HG03460 (cell line): ENCODE measurements around the gene RTP5.
"Not testable (repeated sequence)": the region's sequence is repeated elsewhere in the genome, so short reads cannot be mapped to it uniquely, and the experiment has no call there.

Experiments used
- ATAC-seq: cut with Tn5 transposase; IDR thresholded peaks from one replicate; pipeline ENCODE4 v1.9.1; 2021; ENCODE audit not compliant: unreplicated experiment

RTP5 gene

GRCh38 chr2:241870611-241871537, 1.3 kb downstream of the RTP5 start:
- no peak for ATAC-seq

- no peak for ATAC-seq
Observed at GRCh38 chr2:241871538-241872312, 2.2 kb downstream of the RTP5 start.

GRCh38 chr2:241872313-241872642, 2.7 kb downstream of the RTP5 start:
- no peak for ATAC-seq

GRCh38 chr2:241873081-241873802, 3.7 kb downstream of the RTP5 start:
- ATAC-seq: no peak

- ATAC-seq: no peak
Observed at GRCh38 chr2:241873803-241874110, 4.2 kb downstream of the RTP5 start.

GRCh38 chr2:241874277-241874925, 4.9 kb downstream of the RTP5 start:
- no peak for ATAC-seq

GRCh38 chr2:241875754-241876527, 6.4 kb downstream of the RTP5 start:
- not testable (repeated sequence) for ATAC-seq

GRCh38 chr2:241876528-241877196, 7.1 kb downstream of the RTP5 start:
- ATAC-seq: no peak

- ATAC-seq: no peak
Observed at GRCh38 chr2:241877197-241877685, 7.7 kb downstream of the RTP5 start.

- no peak for ATAC-seq
Observed at GRCh38 chr2:241877989-241878970, 8.8 kb downstream of the RTP5 start.

- no peak for ATAC-seq
Observed at GRCh38 chr2:241879326-241879725, 9.8 kb downstream of the RTP5 start.

GRCh38 chr2:241880311-241881073, 11.0 kb downstream of the RTP5 start:
- ATAC-seq: no peak

- ATAC-seq: peak; percentile 51
Observed at GRCh38 chr2:241882091-241882625, 12.6 kb downstream of the RTP5 start.

- no peak for ATAC-seq
Observed at GRCh38 chr2:241884951-241885290, 15.4 kb downstream of the RTP5 start.

GRCh38 chr2:241885291-241885945, 15.9 kb downstream of the RTP5 start:
- ATAC-seq: no peak

- no peak for ATAC-seq
Observed at GRCh38 chr2:241885946-241886643, 16.6 kb downstream of the RTP5 start.
